Fibroblast of skin of back (primary cell): ENCODE data around the gene ACAT2. TPM values are rescaled to one million over a fixed set of nuclear protein-coding genes. Genes with fewer than 3 reads are reported as not detected.
"Not testable (repeated sequence)": the region's sequence is repeated elsewhere in the genome, so short reads cannot be mapped to it uniquely, and the experiment has no call there.

Experiments used
- DNase-seq: peaks from one replicate; pipeline ENCODE4 v3.0.0-alpha.2; 2013
- polyA plus RNA-seq, 2 experiments: library from polyadenylated mRNA; unstranded; fragments of 120-200 nt; gene quantifications; one replicate each; pipeline ENCODE4 v1.2.1, GENCODE V29; 2013; ENCODE audit not compliant: insufficient read length in 2 of 2

Gene ACAT2
- polyA plus RNA-seq (2013, experiment 1 of 2; ENCODE audit: insufficient read length) = 29.3 TPM
- polyA plus RNA-seq (2013, experiment 2 of 2; ENCODE audit: insufficient read length) = 20.6 TPM

DNA sequence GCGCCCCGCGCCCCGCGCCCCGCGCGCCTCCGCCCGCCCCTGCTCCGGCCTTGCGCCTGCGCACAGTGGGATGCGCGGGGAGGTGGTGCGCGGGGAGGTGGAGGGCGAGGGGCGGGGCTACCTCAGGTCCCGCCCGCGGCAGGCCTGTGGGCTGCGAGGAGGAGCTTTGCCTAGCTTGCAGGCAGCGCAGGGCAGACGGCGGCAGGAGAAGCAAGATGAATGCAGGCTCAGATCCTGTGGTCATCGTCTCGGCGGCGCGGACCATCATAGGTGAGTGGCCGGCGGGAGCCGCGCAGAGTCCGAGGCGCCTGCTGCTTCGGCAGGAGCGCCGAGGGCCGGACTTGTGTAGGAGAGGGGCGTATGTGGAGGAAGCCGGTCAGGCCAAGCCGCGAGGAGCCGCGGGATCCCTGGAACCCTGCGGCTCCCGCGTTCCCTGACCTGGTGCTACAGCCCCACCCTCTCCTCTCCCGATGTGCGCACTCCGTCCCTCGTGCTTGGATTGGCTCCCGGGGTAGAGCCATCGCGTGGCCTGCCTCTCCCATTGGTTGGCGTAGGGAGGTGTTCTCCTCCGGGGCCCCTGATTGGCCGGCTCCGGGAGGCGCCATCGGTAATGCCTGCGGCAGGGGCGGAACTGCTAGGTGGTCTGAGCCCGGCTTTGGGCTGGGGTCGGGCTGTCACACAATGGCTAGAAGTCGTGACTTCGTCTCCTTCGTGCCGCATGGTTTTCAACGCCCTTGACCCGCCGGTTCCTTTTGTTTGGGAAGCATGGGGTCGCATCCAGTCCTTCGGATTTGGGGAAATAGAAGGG, at the start of gene ACAT2:
Gene ACAT2, plus strand, starts transcription at position 173 of the 808 bp plus-strand sequence. Its CDS starts 43 bp downstream, at position 216.
- peak; percentile 96 for DNase-seq

DNA sequence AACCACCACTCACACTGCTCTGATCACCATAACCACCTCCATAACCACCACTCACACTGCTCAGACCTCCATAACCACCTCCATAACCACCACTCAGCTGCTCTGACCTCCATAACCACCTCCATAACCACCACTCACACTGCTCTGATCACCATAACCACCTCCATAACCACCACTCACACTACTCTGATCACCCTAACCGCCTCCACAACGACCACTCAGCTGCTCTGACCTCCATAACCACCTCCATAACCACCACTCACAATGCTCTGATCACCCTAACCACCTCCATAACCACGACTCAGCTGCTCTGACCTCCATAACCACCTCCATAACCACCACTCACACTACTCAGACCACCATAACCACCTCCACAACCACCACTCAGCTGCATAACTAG, 49.5 kb upstream of the ACAT2 start:
- DNase-seq = not testable (repeated sequence)

DNA sequence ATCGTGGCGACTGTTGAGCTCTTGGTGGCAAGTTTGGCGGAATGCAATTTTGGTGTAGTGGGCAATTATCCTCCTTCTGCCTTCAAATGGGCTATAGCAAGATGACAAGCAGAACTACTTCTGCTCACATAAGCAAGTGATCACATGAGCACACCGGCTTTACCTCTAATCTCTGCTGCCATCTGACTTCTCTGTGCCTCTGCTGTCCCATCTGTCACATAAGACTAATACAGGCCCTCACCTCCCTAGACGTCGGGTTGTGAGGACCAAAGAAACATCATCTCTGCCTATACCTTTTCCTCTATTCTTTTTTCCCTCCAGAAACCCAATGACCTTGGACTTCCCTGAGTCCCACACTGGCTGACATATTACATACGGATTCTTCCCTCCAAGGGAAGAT, 47.9 kb upstream of the ACAT2 start:
- no peak for DNase-seq

DNA sequence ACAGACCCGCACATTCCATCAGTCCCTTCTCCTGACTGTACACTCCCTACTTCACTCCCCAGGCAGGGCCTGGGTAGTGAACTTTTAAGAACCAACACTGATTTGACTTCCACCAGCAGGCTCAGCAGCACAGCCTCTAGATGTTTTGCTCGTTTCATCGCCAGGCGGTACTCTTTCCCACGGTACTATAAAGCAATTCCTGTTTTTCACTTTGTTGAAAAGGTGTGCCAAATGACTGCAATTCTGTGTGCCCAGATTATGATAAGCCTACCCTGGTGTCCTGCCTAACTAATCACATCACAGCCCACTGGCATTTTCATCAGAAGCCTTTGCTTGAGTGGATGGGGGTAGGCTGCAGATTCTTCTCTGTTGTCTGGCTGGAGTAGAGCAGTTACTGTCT, 47.4 kb upstream of the ACAT2 start:
- no peak for DNase-seq

DNA sequence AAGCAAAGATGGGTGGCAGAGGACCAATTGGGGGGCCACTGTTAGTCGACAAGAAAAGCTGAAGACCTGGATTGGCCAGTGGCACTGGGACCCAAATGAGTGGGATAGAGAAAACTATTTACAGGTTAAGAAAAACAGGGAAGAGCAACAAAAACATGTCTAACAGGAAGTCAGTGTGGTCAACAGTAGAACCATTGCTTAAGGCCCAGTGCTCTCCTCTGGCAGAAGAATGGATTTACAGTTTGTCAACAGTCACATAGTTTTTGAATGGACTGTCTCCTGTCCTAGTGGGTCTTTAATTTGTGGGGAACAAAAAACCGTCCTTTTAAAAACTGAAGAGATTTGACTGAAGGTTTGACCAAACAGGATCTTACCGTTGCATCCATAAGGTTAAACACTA, 46.7 kb upstream of the ACAT2 start:
- DNase-seq = no peak

DNA sequence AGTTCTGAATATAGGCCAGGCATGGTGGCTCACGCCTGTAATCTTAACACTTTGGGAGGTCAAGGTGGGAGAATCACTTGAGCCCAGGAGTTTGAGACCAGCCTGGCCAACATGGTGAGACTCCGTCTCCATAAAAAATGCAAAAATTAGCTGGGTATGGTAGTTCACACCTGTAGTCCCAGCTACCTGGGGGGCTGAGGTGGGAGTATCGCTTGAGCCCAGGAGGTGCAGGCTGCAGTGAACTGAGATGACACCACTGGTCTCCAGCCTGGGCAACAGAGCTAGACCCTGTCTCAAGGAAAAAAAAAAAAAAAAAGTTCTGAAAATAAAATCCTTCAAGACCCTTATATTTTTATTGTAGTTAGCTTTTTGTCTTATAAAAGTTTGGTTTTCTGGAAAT, 46.2 kb upstream of the ACAT2 start:
- DNase-seq = no peak

DNA sequence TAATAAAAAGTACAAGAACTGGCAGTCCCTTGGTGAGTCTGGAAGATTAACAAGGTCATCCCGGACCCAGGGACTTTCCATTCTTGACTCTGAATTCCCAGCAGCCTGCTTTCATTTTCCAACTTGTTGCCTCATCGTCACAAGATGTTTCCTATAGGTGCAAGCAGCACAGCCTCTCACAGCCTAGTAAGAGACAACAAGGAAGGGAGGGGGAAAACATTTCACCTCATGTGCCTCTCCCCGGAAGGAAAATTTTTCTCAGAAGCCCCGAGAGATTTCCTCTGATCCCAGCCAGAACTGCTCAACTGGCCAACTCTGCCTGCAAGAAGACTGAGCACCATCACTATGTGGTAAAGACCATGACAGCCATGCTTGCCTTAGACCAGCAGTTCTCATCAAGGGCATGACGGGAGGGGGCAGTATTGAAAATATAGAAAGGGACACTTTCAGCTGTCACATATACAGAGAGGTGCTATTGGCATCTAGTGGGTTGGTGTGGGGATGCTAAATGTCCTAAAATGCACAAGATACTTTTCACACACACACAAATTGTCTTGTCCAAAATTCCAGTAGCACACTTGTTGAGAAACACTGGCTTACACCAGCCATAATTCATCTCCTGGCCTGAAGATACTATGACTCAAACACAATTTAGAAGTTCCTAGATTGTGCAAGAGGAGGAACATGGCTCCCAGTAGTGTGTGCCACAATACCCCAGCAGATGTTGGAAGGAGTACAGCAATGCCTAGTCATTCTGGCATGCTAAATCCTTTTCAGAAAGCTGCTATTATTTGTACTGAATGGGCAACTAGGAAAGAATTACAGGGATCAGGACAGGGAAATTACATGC, 45.4 kb upstream of the ACAT2 start:
- DNase-seq = peak; percentile 74

DNA sequence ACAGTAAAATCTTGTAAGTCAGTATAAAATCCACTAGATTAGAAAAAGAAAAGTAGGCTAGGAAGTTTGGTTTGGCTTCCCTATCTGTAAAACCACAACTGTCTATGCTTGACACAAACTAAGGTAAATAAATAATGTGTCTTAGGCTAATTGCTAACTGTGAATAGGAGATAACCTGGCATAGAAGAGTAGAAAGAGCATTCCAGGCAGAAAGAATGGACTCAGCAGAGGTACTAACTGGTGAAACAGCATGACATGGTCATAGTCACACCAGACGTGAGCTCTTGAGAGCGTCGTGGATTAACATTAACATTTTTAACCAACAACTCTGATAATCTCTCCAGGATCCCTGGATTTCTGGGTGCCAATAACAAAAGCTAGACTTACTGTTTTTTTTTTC, 43.2 kb upstream of the ACAT2 start:
- DNase-seq = no peak

DNA sequence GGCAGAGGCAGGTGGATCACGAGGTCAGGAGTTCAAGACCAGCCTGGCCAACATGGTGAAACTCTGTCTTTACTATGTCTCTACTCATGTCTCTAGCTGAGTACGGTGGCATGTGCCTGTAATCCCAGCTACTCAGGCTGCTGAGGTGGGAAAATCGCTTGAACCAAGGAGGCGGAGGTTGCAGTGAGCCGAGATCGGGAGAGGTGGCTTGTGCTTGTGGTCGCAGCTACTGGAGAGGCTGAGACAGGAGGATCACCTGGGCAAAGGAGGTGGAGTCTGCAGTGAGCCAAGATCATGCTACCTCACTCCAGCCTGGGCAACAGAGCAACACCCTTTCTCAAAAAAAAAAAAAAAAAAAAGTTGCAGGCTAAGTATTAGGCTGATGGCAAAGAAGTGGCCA, 42.6 kb upstream of the ACAT2 start:
- DNase-seq = no peak

DNA sequence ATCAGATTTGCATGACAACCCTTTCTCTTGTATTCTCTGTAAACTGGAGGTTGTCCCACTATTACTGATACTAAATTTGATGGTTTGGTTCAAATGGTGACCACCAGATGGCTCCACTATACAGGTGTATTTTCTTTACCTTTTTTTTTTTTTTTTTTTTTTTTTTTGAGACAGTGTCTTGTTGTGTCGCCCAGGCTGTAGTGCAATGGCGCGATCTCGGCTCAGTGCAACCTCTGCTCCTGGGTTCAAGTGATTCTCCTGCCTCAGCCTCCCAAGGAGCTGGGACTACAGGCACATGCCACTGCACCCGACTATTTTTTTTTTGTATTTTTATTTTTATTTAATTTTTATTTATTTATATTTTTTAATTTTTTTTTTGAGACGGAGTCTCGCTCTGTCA, 41.1 kb upstream of the ACAT2 start:
- no peak for DNase-seq

DNA sequence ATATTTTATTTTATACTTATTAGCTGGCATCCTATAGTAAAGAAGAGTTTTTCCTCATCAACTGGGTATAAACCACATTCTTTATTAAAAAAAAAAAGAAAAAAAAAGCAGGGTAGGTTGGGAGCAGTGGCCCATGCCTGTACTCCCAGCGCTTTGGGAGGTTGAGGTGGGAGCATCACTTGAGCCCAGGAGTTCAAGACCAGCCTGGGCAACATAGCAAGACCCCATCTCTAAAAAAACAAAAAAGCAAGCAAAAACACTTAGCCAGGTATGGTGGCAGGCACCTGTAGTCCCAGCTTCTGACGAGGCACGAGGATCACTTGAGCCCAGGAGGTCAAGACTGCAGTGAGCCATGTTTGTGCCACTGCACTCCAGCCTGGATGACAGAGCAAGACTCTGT, 39.9 kb upstream of the ACAT2 start:
- DNase-seq = not testable (repeated sequence)

DNA sequence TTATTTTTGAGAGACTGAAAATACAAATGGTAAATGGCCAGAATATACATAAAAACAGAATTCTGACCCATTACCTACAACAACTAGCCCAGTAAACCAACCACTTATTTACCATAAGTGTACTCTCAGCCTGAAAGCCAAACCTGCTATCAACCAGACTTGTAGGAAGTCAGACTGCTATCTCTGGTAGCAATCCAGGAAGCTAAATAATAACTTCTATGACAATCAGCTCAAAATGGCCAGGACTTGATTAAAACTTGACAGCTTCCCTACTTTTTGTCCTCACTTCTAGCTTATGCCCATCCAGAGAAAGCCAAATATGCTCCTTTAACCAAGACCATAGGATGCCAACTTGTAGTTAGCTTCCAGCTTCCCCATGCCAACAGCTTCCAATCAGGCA, 39.2 kb upstream of the ACAT2 start:
- no peak for DNase-seq

DNA sequence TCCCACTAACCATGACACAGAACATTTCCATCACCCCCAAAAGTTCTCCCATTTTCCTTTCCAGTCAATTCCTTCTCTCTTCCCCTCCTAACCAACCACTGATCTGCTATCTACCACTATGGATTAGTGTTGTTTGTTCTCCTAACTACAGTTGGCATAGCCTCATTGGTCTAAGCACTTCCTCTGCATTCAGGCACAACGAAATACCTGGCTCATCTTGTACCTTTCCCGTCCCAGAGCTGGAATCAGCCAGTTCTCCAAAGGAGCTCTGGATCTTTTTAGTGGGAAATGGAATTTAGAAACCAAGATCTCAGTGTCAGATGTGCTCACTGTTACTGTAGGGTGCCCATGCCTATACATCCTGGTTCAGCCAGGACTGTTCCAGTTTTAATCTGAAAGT, 38.6 kb upstream of the ACAT2 start:
- no peak for DNase-seq

DNA sequence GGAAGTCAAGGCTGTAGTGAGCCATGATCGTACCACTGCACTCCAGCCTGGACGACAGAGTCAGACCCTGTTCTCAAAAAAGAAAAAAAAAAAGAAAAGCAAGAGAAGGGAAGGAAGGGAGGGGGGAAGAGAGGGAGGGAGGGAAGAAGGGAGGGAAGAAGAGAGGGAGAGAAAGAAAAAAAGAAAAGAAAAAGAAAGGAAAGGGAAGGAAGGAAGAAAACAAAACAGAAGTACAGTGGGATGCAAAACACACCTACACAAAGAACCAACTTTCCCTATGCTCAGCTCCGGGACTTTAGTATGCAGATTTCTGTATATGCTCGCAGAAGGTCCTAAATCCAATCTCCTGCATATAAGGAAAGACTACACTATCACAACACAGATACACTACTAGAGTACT, 37.1 kb upstream of the ACAT2 start:
- DNase-seq = no peak

DNA sequence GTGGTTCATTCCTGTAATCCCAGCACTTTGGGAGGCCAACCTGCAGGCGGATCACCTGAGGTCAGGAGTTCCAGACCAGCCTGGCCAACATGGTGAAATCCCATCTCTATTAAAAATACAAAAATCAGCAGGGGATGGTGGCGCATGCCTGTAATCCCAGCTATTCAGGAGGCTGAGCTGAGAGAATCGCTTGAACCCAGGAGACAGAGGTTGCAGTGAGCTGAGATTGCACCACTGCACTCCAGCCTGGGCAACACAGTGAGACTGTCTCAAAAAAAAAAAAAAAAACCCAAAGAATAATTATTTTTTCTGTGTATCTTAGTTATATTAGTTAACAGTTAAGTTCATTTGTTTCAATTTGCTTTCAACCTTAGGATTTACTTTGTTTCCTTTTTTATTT, 36.6 kb upstream of the ACAT2 start:
- not testable (repeated sequence) for DNase-seq

DNA sequence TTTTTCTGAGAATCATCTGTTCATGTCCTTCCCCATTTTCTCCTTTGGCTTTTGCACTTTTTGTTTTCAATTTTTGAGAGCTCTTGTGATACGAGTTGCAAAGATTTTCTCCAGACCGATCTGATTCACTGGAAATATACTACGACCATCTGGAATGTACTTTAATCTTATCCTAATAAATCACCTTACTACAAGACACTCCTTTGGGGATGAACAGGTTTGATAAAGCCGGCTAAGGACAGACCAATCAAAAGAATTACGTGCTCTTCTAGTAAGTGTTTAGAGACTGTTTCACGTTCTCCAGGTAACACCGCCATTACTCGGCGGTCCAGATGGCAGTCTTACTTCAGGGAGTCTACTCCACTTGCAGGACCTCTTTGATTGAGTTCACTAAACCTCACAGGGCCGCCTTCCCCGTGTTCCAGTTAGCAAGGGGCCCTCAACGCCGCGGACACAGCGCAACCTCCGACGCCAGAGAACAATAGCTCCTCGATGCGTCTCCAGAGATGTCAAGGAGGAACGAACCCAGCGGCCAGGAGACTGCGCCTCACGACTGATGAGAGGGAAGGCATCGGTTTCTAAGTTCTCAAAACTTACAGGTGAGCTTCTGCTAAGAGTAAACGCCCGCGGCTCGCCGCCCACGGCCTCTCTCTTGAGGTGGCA, 35.5 kb upstream of the ACAT2 start:
- no peak for DNase-seq

DNA sequence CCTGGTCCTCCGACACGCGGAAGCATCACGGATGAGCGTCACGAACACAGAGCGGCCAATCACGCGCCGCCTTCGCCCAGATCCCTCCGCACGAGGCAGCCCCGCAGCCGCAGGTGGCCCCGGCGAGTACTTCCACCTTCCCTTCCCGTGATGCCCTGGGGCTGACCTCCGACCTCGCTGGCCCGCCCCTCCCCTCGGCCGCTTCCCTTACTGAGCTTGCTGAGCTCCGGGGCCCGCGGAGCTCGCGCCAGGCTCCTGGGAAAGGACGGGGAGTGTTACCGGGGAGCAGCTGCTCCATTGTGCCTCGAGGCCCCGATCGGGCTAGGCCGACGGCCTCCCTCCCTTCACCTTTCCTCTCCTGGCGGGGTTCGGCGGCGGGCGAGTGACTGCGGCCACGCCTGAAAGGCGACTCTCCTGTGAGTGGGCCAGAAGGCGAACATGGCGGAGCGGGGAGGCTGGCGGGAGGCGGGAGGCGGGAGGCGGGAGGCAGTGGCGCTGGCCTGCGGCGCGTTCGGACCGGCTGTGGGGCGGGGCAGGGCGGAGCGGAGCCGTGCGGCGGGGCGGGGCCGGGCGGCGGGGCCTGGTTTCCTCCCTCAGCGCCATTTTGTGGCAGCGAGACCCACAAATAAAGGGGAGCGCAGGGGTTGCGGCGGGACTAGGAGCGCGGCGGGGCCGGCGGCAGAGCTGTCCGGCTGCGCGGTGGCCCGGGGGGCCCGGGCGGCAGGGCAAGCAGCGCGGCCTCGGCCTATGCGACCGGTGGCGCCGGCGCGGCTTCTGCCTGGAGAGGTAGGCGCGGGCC, 34.7 kb upstream of the ACAT2 start, which contains the start of gene WTAP:
Gene WTAP, plus strand, starts transcription at position 589 of the 799 bp plus-strand sequence. CDS start 8,760 bp downstream, outside the sequence.
- DNase-seq = peak; percentile 91

DNA sequence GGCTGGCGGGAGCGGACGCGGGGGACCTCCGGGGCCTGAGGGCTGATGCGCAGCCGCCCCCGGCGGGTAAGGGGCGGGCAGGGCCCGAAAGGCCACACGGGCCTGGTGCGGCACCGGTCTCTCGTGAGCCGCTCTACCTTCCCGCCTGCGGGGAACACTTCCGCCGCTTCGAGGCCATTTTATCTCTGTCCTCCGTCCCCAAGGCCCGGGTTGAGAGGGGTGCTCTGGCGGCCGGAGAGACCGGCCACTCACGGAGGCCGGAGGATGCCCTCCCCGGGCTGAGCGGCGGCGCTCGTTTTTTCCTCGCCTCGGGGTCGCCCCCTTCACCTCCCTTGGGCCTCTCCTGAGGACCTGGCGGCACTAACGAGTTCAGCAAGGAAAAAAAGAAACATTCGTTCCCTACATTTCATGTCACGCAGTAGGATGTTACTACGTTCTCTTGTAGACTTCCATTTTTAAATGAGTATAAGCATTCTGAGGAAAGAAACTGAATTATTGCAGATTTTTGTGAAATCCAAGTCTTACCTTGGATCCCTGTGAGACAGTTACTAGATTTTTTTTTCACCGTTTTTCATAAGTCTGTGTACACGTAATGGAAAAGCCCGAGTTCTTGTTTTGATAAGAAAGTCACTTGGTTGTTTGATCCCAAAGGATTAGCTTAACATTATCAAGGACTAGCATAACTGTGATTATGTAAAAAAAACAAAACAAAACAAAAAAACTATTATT, 34.0 kb upstream of the ACAT2 start:
- no peak for DNase-seq

DNA sequence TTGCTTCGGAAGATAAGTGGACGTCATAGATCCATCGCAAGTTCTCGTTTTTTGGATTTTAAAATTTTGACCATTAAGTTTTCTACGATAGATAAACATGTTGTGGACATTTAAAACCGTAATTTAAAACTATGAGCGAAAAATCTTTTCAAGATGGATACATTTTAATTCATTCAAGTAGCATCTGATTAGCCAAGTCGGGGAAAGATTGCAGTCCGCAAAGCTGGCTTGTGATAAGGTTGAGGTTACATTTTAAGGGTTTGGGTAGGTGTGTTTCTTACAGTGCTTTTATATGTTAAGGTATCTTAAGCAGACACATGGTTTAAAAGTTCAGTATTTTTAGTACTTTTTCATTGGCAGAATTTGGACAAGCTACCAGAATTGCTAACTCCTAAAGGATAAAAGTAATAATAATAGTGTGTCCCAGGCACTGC, 33.3 kb upstream of the ACAT2 start:
- no peak for DNase-seq

DNA sequence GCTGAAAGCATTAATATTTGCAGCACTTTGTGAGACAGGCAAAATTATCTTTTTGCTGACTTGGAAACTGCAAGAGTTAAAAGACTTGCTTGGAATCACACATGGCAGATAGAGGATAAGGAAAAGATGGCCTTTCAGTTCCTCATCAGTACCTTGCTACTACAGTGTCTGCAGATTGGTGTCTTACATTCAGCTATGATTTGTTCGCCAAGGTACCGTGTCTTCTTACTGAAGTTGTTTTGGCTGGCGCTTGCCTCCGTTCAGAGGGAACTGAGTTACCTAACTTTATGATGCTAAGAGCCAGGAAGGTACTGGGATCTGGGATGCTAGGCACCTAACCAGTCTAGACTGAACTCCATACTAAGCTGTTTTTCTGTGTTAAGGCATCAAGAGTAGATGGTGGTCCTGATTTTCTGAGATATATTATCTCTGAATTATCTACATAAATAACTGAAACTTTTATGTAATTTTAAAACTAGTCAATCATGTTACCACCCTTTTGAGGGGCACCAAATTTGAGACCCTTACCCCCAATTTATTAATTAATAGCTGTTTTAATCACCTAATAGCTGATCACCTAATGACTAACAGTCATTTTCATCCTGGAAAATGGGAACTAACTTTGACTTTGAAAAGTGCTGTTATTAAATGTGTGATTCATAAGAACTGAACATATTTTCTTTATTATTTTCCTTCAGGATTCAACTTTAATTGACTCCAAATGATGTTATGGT, 32.1 kb upstream of the ACAT2 start:
- DNase-seq = no peak

DNA sequence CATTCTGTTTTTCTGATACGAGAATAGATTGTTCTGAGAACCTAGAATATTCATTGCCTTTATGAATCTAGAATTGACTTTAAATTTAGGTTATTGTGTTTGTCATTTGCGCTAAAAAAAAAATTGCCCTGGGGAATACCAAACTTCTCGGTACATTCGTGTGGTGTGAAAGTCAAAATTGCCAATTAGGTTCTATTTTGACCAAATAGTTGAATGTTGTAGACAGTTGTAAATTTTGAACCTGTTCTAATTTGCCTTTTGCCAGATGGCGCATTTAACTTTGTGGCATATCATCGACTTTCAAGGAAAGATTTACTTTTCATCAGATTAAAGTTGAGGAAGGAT, 31.5 kb upstream of the ACAT2 start:
- DNase-seq = no peak
